PC-3 (cell line): ENCODE results near the gene HLA-DMB. TPM values are rescaled to one million over a fixed set of nuclear protein-coding genes. Genes with fewer than 3 reads are reported as not detected.

ENCODE experiments used
- ATAC-seq: fragments of 200-7000 bp; cut with Tn5 transposase; 2 replicates; pipeline ENCODE4 v1.9.1; 2020; ENCODE audit warnings: mild to moderate bottlenecking, moderate library complexity
- BruUV-seq: library from RNA; stranded (reverse); fragments of 400-500 nt; replicated peaks from 2 replicates; lab custom pipeline; 2021; lab: Mats Ljungman, UMichigan
- CTCF ChIA-PET: fragments of 300-600 bp; sonication (Branson Sonifier 250); formaldehyde crosslinking; loops from one replicate; lab custom pipeline; 2022; ENCODE audit warnings: antibody characterized with exemption; lab: Charles Lee
- POLR2A ChIA-PET: fragments of 300-600 bp; sonication (Branson Sonifier 250); formaldehyde crosslinking; loops from one replicate; lab custom pipeline; 2022; ENCODE audit warnings: antibody characterized with exemption; ENCODE audit not compliant: unreplicated experiment; lab: Charles Lee
- DNase-seq: peaks from one replicate; pipeline ENCODE4 v3.0.0-alpha.2; 2015
- H2AFZ ChIP-seq: fragments of 300-600 bp; sonication (generic); 2 replicates; pipeline ENCODE4 v1.6.0; 2016; ENCODE audit warnings: antibody characterized with exemption, low read length
- H3F3A ChIP-seq: fragments of 300-600 bp; sonication (generic); one replicate; pipeline ENCODE4 v1.6.0; 2017; ENCODE audit warnings: antibody characterized with exemption, low read length, control low read depth, mild to moderate bottlenecking; ENCODE audit not compliant: unreplicated experiment
- H3K27ac ChIP-seq: fragments of 300-600 bp; sonication (generic); 2 replicates; pipeline ENCODE4 v1.5.1; 2016; ENCODE audit warnings: mild to moderate bottlenecking, low read length
- H3K27me3 ChIP-seq: fragments of 300-600 bp; sonication (generic); 2 replicates; pipeline ENCODE4 v1.6.1; 2016; ENCODE audit warnings: low read length, mixed read lengths
- H3K36me3 ChIP-seq: fragments of 300-600 bp; sonication (generic); 2 replicates; pipeline ENCODE4 v1.6.1; 2016; ENCODE audit warnings: low read depth, mixed run types, low read length, mixed read lengths
- H3K4me1 ChIP-seq: fragments of 300-600 bp; sonication (generic); 2 replicates; pipeline ENCODE4 v1.5.1; 2016; ENCODE audit warnings: low read length; ENCODE audit not compliant: insufficient read depth
- H3K4me2 ChIP-seq: fragments of 300-600 bp; sonication (generic); 2 replicates; pipeline ENCODE4 v1.6.0; 2016; ENCODE audit warnings: low read length
- H3K4me3 ChIP-seq: fragments of 300-600 bp; sonication (generic); 2 replicates; pipeline ENCODE4 v1.5.1; 2016; ENCODE audit warnings: mild to moderate bottlenecking, low read length, mixed read lengths
- H3K79me2 ChIP-seq: fragments of 300-600 bp; sonication (generic); 2 replicates; pipeline ENCODE4 v1.6.1; 2017; ENCODE audit warnings: low read length, mixed read lengths
- H3K9ac ChIP-seq: fragments of 300-600 bp; sonication (generic); 2 replicates; pipeline ENCODE4 v1.6.0; 2016; ENCODE audit warnings: mild to moderate bottlenecking, low read length
- H3K9me2 ChIP-seq: fragments of 300-600 bp; sonication (generic); replicated peaks from 2 replicates; pipeline ENCODE4 v1.6.1; 2016; ENCODE audit warnings: mixed run types, low read length, mixed read lengths
- H3K9me3 ChIP-seq: fragments of 300-600 bp; sonication (generic); 2 replicates; pipeline ENCODE4 v1.6.1; 2016; ENCODE audit warnings: low read length, mixed read lengths
- H4K20me1 ChIP-seq: fragments of 300-600 bp; sonication (generic); 2 replicates; pipeline ENCODE4 v1.6.1; 2016; ENCODE audit warnings: low read length, mixed read lengths
- CTCF ChIP-seq: fragments of 300-600 bp; sonication (generic); conservative IDR thresholded peaks from 2 replicates; pipeline ENCODE4 v1.5.1; 2017; ENCODE audit warnings: antibody characterized with exemption, low read depth, mild to moderate bottlenecking, low read length
- EZH2 ChIP-seq: fragments of 300-600 bp; sonication (generic); IDR thresholded peaks from one replicate; pipeline ENCODE4 v1.6.1; 2017; ENCODE audit warnings: antibody characterized with exemption, mild to moderate bottlenecking, low read length; ENCODE audit not compliant: unreplicated experiment
- EZH2phosphoT487 ChIP-seq: fragments of 300-600 bp; sonication (generic); IDR thresholded peaks from 2 replicates; pipeline ENCODE4 v1.6.1; 2018; ENCODE audit warnings: mild to moderate bottlenecking, antibody characterized with exemption, low read length, borderline replicate concordance
- intact Hi-C: fragments of 100-400 bp; cut with micrococcal nuclease; formaldehyde crosslinking; loops from 2 replicates; pipeline ENCODE4 v1.9.0; 2023
- total RNA-seq: library from RNA; depleted of rRNA; stranded (reverse); fragments of >200 nt; gene quantifications from 2 replicates; pipeline ENCODE4 v1.2.3, GENCODE V29; 2014

Gene HLA-DMB
- total RNA-seq, 1 experiment from 2014 or later: not detected

DNA sequence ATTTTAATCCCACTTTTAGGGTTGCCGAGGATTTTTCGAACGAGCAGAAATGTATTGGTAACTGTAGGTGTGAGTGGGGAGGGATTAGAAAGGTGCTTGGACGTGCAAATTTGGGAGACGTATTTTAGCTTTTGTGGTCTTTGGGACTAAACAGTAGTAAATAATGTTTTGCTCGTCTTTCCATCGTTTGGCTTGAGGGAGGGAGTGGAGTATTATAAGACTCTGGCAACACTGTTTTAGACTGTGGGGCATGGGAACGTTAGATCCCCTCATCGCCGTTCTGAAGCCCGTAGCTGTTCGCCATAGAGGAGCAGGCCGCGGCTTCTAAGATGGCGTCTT is 30.4 kb upstream of the HLA-DMB start:
- H3K9me2 ChIP-seq: no peaks in the 10 kb centered on the region
- H2AFZ ChIP-seq: no peak overlapping the region
- H3K4me2 ChIP-seq: peak overlapping the region; percentile 99
- no peaks in the 10 kb centered on the region for H3F3A ChIP-seq
- H4K20me1 ChIP-seq: peaks cover 41% of the 10 kb centered on the region
- H3K27ac ChIP-seq: peak overlapping the region; percentile 99
- DNase-seq (no peak), ATAC-seq (no peak)
- peaks cover 41% of the 10 kb centered on the region for H3K36me3 ChIP-seq
- peak overlapping the region; percentile 83 for H3K4me3 ChIP-seq
- TSS peak; percentile 55 for BruUV-seq
- intact Hi-C loops: loop anchor here (5.0 kb wide), 1 partner anchor 774 kb away; no protein-coding TSS in a partner anchor
- TF ChIP-seq EZH2: no peak
- TF ChIP-seq EZH2phosphoT487: no peak
- no peak for TF ChIP-seq CTCF
- peak overlapping the region; percentile 98 for H3K9ac ChIP-seq
- peaks cover 80% of the 10 kb centered on the region for H3K79me2 ChIP-seq
- no peaks in the 10 kb centered on the region for H3K9me3 ChIP-seq
- H3K27me3 ChIP-seq: no peaks in the 10 kb centered on the region
- ChIA-PET CTCF (interaction anchor here (1.5 to 2.2 kb wide), 3 partner anchors 13 to 38 kb away, joined by 11 to 40 read pairs (median 13); partner anchors contain the start of gene HLA-DMA), POLR2A (interaction anchor here (0.5 to 2.6 kb wide), 20 partner anchors 9 to 1430 kb away, joined by 3 to 59 read pairs (median 4); partner anchors contain the start of genes HLA-DMA, PFDN6, PSMB9 and RING1)
- peaks cover 49% of the 10 kb centered on the region for H3K4me1 ChIP-seq

DNA sequence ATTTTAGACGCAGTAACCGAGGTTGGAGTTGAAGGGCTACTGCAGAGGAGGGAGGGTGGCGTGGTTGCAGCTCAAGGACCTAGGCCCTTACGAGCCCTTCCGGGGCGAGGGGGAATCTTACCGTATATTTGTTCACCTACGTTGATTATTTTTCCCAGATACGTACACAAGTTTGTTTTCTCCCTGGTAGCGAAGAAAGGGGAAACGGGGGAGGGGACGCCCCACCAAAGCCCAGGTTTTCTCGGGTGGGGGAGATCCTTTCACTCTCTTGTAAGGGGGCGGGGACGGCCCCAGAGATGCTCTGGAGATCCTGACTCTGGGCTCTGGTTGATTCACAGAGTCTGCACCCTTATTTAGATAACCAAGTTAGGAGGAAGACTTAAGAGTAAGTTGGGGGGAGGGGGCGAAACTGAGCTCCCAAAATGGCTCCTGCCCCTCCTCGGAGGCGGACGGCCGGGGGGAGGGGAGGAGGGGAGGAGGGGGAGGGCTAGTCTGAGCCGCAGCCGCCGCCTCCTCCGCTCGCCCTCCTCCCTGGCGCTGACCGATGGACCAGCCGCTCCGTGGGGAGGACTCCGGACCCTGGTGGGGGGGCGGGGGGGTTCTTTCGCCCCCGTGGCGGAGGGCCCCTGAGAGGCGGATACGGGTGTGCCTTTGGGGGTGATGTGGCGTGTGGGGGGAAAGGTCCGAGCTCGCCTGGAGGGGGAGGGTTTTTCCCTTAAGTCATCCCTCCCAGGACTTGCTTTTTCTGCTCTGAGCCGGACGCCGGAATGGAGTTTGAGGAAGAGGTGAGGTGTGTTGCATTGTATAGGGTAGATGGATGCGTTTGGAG is 29.8 kb upstream of the HLA-DMB start:
- Histone ChIP-seq H3K9me2 (no peaks in the 10 kb centered on the region), H2AFZ (no peak overlapping the region), H3K9me3 (no peaks in the 10 kb centered on the region), H4K20me1 (peaks cover 35% of the 10 kb centered on the region), H3K4me1 (peaks cover 43% of the 10 kb centered on the region), H3K9ac (peak overlapping the region; percentile 98), H3K79me2 (peaks cover 74% of the 10 kb centered on the region), H3F3A (no peaks in the 10 kb centered on the region), H3K27me3 (no peaks in the 10 kb centered on the region), H3K36me3 (peaks cover 35% of the 10 kb centered on the region), H3K4me3 (peak overlapping the region; percentile 83), H3K4me2 (peak overlapping the region; percentile 99), H3K27ac (peak overlapping the region; percentile 99)
- intact Hi-C loops: loop anchor here (5.0 kb wide), 1 partner anchor 773 kb away; no protein-coding TSS in a partner anchor
- ATAC-seq: peak; percentile 5
- no peak for TF ChIP-seq EZH2phosphoT487
- TF ChIP-seq CTCF: 0 out of 2 replicates have a peak, but pooled peaks have one; percentile 3
- BruUV-seq: no TSS peak
- peak; percentile 84 for DNase-seq
- POLR2A ChIA-PET: interaction anchor here (0.5 to 2.6 kb wide), 9 partner anchors 11 to 775 kb away, joined by 3 to 59 read pairs (median 4); partner anchors contain the start of genes PSMB9, RING1 and TAP1
- CTCF ChIA-PET: interaction anchor here (2.0 to 2.2 kb wide), 2 partner anchors 14 to 37 kb away, joined by 11 to 40 read pairs; no protein-coding TSS in a partner anchor
